Lower leg skin (tissue), 4 donors: Measurements from ENCODE around the gene SMC6. TPM values are rescaled to one million over a fixed set of nuclear protein-coding genes. Genes with fewer than 3 reads are reported as not detected.

ENCODE experiments used
- DNase-seq, 2 donors: peaks; one replicate each; pipeline ENCODE4 v3.0.0-alpha.2; 2019; ENCODE audit warnings: low spot score in 2 of 2
- H3K4me3 ChIP-seq: fragments of 200-600 bp; sonication (generic); 2 replicates; pipeline ENCODE4 v1.5.1; 2017; ENCODE audit warnings: mild to moderate bottlenecking, low read depth; ENCODE audit not compliant: poor library complexity, severe bottlenecking
- POLR2A ChIP-seq, 2 donors: fragments of 450-650 bp; IDR thresholded peaks; one replicate each; pipeline ENCODE4 v1.6.1; 2016 to 2017; ENCODE audit warnings: antibody characterized with exemption in 2 of 2, mild to moderate bottlenecking in 1 of 2, moderate library complexity in 1 of 2
- WGBS, 2 donors: methylation state at CpG; one replicate each; pipeline ENCODE4 v1.1.5; 2018; 5-methylcytosine and 5-hydroxymethylcytosine counted together
- intact Hi-C: fragments of 100-400 bp; cut with DNase I; formaldehyde crosslinking; loops from one replicate; pipeline ENCODE4 v1.15.0; 2023; ENCODE audit warnings: low total_unique reads
- total RNA-seq, 4 donors: library from RNA; depleted of rRNA; stranded (reverse); fragments of >200 nt; gene quantifications; one replicate each; pipeline ENCODE4 v1.1.0, GENCODE V29; 2016
- TF ChIP-seq, protein P1 (sequence below), 3 donors: fragments of 450-650 bp; IDR thresholded peaks; one replicate each; pipeline ENCODE4 v1.5.1; 2016; ENCODE audit warnings: antibody characterized with exemption in 3 of 3, mild to moderate bottlenecking in 3 of 3, moderate library complexity in 2 of 3

The SMC6 gene
- total RNA-seq, 4 donors from 2014 or later = 14.2 to 17.9 (median 15.4) TPM

DNA sequence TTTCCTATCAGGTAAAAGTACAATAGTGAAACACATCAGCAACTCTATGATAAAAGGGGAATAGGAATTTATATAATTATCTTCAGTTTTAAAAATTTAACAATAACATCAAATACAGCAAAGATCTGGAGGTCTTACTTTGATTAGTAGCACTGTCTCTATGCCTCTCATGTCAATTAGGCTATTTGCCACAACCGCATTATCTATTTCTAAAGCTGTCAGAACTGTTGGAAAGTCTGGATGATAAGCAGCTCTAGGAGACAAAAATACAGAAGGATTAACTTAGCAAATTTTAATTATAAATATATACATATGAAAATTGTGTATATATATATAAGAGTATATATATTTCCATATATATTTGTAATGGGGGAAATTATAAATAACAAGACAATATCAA is 45.1 kb downstream of the SMC6 start:
- intact Hi-C loops = no loop called here
- no peak for DNase-seq
- TF ChIP-seq, protein P1, sequence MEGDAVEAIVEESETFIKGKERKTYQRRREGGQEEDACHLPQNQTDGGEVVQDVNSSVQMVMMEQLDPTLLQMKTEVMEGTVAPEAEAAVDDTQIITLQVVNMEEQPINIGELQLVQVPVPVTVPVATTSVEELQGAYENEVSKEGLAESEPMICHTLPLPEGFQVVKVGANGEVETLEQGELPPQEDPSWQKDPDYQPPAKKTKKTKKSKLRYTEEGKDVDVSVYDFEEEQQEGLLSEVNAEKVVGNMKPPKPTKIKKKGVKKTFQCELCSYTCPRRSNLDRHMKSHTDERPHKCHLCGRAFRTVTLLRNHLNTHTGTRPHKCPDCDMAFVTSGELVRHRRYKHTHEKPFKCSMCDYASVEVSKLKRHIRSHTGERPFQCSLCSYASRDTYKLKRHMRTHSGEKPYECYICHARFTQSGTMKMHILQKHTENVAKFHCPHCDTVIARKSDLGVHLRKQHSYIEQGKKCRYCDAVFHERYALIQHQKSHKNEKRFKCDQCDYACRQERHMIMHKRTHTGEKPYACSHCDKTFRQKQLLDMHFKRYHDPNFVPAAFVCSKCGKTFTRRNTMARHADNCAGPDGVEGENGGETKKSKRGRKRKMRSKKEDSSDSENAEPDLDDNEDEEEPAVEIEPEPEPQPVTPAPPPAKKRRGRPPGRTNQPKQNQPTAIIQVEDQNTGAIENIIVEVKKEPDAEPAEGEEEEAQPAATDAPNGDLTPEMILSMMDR (IDR thresholded peaks at IDR 0.05) = no peak
- no peak for TF ChIP-seq POLR2A (IDR thresholded peaks at IDR 0.05)
- no peak overlapping the region for H3K4me3 ChIP-seq
- WGBS, 2 donors = 93 to 98% methylated on average over 1 of the region's 1 CpG

DNA sequence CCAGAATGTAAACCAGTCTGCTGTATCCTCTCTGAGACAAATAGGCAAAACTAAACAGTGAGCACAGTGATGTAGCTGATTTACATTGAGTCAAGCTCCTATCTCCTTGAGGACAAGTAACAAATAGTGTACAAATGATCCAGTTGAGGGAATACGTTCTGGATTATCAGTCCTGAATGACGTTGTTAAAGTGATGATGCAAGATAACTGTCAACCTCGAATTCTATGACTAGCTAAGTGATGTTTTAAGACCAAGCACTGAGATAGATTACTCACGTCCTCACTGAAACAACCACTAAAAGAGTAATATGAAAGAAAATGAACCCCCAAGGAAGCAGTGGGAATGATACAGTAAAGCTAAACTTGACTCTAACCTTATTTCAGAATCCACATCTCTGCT is 46.8 kb downstream of the SMC6 start:
- no peak for DNase-seq
- H3K4me3 ChIP-seq = no peak overlapping the region
- TF ChIP-seq POLR2A (IDR thresholded peaks at IDR 0.05) = no peak
- TF ChIP-seq, protein P1 (IDR thresholded peaks at IDR 0.05) = no peak
- intact Hi-C loops = no loop called here
- 94 to 95% methylated on average over 4 of the region's 4 CpGs for WGBS, 2 donors

DNA sequence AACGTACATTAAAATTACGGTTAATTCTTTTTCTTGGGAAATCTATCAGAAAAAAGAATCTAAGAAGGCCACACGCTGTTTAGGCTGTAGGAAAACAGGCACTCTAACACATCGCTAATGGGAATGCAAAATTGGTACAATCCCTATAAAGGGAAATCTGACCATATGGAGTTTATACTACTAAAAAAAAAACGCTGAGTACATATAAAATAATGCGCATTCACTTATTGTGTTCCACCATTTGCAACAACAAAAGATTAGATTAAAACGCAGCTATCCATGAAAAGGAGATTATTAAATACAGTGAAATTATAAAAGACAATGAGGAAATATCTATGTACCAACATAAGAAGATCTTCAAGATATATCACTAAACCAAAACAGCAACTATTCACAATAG is 62.8 kb downstream of the SMC6 start:
- WGBS, 2 donors = 97 to 98% methylated on average over 7 of the region's 7 CpGs
- intact Hi-C loops = no loop called here
- TF ChIP-seq POLR2A (IDR thresholded peaks at IDR 0.05) = no peak
- TF ChIP-seq, protein P1 (IDR thresholded peaks at IDR 0.05) = no peak
- no peak for DNase-seq
- H3K4me3 ChIP-seq = no peak overlapping the region

DNA sequence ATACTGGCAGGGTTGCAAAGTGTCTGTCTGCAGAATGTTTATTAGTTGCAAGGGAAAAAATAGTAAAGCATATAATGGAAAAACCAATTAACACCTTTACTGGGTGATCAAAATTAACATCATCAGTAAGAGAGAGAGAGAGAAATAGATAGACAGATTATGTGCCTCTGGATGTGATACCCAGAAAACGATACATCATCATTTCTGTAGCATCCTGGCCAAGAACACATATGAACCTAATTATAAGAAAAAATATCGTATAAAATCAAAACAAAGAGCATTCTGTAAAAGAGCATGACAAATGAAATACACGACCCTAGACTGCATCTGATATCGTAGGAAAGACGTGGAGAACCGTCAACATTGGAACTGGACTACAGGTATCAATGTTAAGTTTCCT is 64.6 kb downstream of the SMC6 start:
- H3K4me3 ChIP-seq = no peak overlapping the region
- intact Hi-C loops = no loop called here
- TF ChIP-seq, protein P1 (IDR thresholded peaks at IDR 0.05) = no peak
- TF ChIP-seq POLR2A (IDR thresholded peaks at IDR 0.05) = no peak
- DNase-seq = no peak
- 69 to 73% methylated on average over 6 of the region's 6 CpGs for WGBS, 2 donors

DNA sequence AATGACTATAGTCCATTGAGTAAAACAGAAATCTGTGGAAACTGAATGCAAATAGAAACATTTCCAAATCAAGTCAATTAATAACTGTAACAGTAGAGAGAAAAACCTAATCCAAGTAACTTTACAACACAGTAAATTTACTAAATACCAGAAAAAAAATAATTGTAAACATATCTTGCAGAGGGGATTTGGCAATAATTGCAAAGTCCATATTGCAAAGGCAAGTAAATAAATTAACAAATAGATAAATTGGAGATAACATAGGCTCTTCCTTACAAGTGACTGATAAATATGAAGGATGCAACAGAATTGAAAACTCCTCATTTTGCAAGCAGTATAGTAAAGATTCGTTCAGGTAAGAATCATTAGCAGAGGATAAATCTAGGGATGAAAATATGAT is 65.0 kb downstream of the SMC6 start:
- intact Hi-C loops = no loop called here
- TF ChIP-seq, protein P1 (IDR thresholded peaks at IDR 0.05) = no peak
- no peak for TF ChIP-seq POLR2A (IDR thresholded peaks at IDR 0.05)
- 77 to 83% methylated on average over 1 of the region's 1 CpG for WGBS, 2 donors
- no peak for DNase-seq
- no peak overlapping the region for H3K4me3 ChIP-seq

DNA sequence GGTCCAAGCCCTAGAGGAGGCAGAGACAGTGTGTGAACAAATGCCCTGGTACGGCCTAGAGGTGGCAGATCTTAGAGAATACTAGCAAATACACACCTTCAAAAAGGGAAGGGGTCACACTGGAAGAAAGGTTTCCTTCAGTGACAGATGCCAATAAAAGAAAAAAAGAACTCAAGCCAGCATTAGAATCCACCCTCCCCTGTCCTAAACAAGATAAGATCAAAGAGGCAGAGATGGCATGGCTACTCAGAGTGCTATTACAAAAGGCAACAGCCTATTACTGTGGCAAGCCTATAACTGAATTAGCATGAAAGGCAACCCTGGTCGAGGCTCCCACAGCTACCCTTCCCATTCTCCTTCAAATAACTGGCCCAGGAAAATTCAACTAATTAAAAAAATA is 69.6 kb downstream of the SMC6 start:
- 82 to 83% methylated on average over 2 of the region's 2 CpGs for WGBS, 2 donors

More for the DNA sequence above, 69.6 kb downstream of the SMC6 start:
- TF ChIP-seq POLR2A (IDR thresholded peaks at IDR 0.05) = no peak
- TF ChIP-seq, protein P1 (IDR thresholded peaks at IDR 0.05) = no peak
- H3K4me3 ChIP-seq = no peak overlapping the region
- no peak for DNase-seq
- intact Hi-C loops = no loop called here
